IMR-90 (cell line): ENCODE measurements around the gene PCBP3. TPM values are rescaled to one million over a fixed set of nuclear protein-coding genes. Genes with fewer than 3 reads are reported as not detected.

Source experiments
- ATAC-seq: fragments of 200-7000 bp; cut with Tn5 transposase; 2 replicates; pipeline ENCODE4 v1.9.1; 2020; ENCODE audit warnings: low read depth, mild to moderate bottlenecking, moderate library complexity
- BruUV-seq: library from RNA; stranded (reverse); fragments of 400-500 nt; replicated peaks from 2 replicates; lab custom pipeline; 2021; lab: Mats Ljungman, UMichigan
- CTCF ChIA-PET: fragments of 300-600 bp; formaldehyde crosslinking; extraction: SDS; loops from one replicate; lab custom pipeline; 2021; ENCODE audit warnings: antibody characterized with exemption; lab: Yijun Ruan, JAX
- POLR2A ChIA-PET: fragments of 300-600 bp; sonication (Branson Sonifier 250); formaldehyde crosslinking; loops from one replicate; lab custom pipeline; 2022; ENCODE audit warnings: antibody characterized with exemption; ENCODE audit not compliant: unreplicated experiment; lab: Charles Lee
- DNase-seq: peaks from one replicate; pipeline ENCODE4 v3.0.0; 2013
- H2AFZ ChIP-seq: replicated peaks from 2 replicates; pipeline ENCODE3; 2013; ENCODE audit warnings: low read length, mild to moderate bottlenecking; ENCODE audit not compliant: poor library complexity
- H2AK5ac ChIP-seq: 2 replicates; pipeline ENCODE4 v1.6.1; 2013; ENCODE audit warnings: low read depth, low read length, inconsistent platforms
- H2AK9ac ChIP-seq: replicated peaks from 2 replicates; pipeline ENCODE3; 2013; ENCODE audit warnings: mild to moderate bottlenecking, low read depth, low read length, moderate library complexity; ENCODE audit not compliant: poor library complexity
- H2BK120ac ChIP-seq: 2 replicates; pipeline ENCODE4 v1.6.1; 2013; ENCODE audit warnings: low read depth, low read length, inconsistent platforms
- H2BK15ac ChIP-seq: 3 replicates; pipeline ENCODE4 v1.6.1; 2013; ENCODE audit warnings: low read depth, low read length, inconsistent platforms
- H2BK20ac ChIP-seq: 2 replicates; pipeline ENCODE4 v1.6.1; 2013; ENCODE audit warnings: low read depth, mild to moderate bottlenecking, inconsistent platforms, low read length, moderate library complexity
- H2BK5ac ChIP-seq: 2 replicates; pipeline ENCODE4 v1.6.1; 2013; ENCODE audit warnings: mild to moderate bottlenecking, low read depth, low read length, inconsistent platforms; ENCODE audit not compliant: poor library complexity, severe bottlenecking
- H3K14ac ChIP-seq: replicated peaks from 2 replicates; pipeline ENCODE4 v1.6.1; 2013; ENCODE audit warnings: low read depth, low read length, inconsistent platforms
- H3K18ac ChIP-seq: 2 replicates; pipeline ENCODE4 v1.6.1; 2013; ENCODE audit warnings: low read depth, low read length, control low read depth
- H3K23ac ChIP-seq: 2 replicates; pipeline ENCODE4 v1.6.1; 2013; ENCODE audit warnings: low read depth, low read length, inconsistent platforms
- H3K27ac ChIP-seq: 2 replicates; pipeline ENCODE4 v1.5.1; 2013; ENCODE audit warnings: mild to moderate bottlenecking, control low read depth, low read length; ENCODE audit not compliant: insufficient read depth
- H3K27me3 ChIP-seq: 2 replicates; pipeline ENCODE4 v1.6.1; 2013; ENCODE audit warnings: low read length; ENCODE audit not compliant: control insufficient read depth, insufficient read depth
- H3K36me3 ChIP-seq: 2 replicates; pipeline ENCODE4 v1.6.1; 2013; ENCODE audit warnings: low read length, mixed read lengths; ENCODE audit not compliant: control insufficient read depth, insufficient read depth
- H3K4ac ChIP-seq: 2 replicates; pipeline ENCODE4 v1.6.1; 2013; ENCODE audit warnings: low read depth, low read length, inconsistent platforms
- H3K4me1 ChIP-seq: 2 replicates; pipeline ENCODE4 v1.6.1; 2013; ENCODE audit warnings: low read length, mixed read lengths; ENCODE audit not compliant: control insufficient read depth, insufficient read depth
- H3K4me2 ChIP-seq: 2 replicates; pipeline ENCODE4 v1.6.1; 2013; ENCODE audit warnings: low read depth, mild to moderate bottlenecking, control low read depth, low read length, moderate library complexity
- H3K4me3 ChIP-seq: 2 replicates; pipeline ENCODE4 v1.5.1; 2013; ENCODE audit warnings: low read depth, mild to moderate bottlenecking, control low read depth, low read length, moderate library complexity; ENCODE audit not compliant: insufficient read depth
- H3K56ac ChIP-seq: 2 replicates; pipeline ENCODE4 v1.6.1; 2013; ENCODE audit warnings: low read length, inconsistent platforms; ENCODE audit not compliant: insufficient read depth; ENCODE audit errors: extremely low read depth
- H3K79me1 ChIP-seq, 2 experiments: 2 replicates each; pipeline ENCODE4 v1.6.1; 2013; ENCODE audit warnings: low read length in 2 of 2, inconsistent platforms in 1 of 2, low read depth in 1 of 2
- H3K9ac ChIP-seq: 2 replicates; pipeline ENCODE4 v1.6.1; 2013; ENCODE audit warnings: low read depth, low read length, control low read depth
- H3K9me1 ChIP-seq: 2 replicates; pipeline ENCODE4 v1.6.1; 2013; ENCODE audit warnings: low read length, inconsistent platforms; ENCODE audit not compliant: insufficient read depth
- H3K9me3 ChIP-seq: 2 replicates; pipeline ENCODE4 v1.6.1; 2013; ENCODE audit warnings: low read length; ENCODE audit not compliant: control insufficient read depth, insufficient read depth
- H4K20me1 ChIP-seq: 2 replicates; pipeline ENCODE4 v1.6.1; 2013; ENCODE audit warnings: low read length, inconsistent platforms; ENCODE audit not compliant: insufficient read depth
- H4K5ac ChIP-seq: 2 replicates; pipeline ENCODE4 v1.6.1; 2013; ENCODE audit warnings: mild to moderate bottlenecking, low read depth, low read length, control low read depth
- H4K8ac ChIP-seq, 2 experiments: 2 replicates each; pipeline ENCODE4 v1.6.1; 2013; ENCODE audit warnings: low read depth in 2 of 2, low read length in 2 of 2, control low read depth in 1 of 2, inconsistent platforms in 1 of 2
- H4K91ac ChIP-seq: 2 replicates; pipeline ENCODE4 v1.6.1; 2013; ENCODE audit warnings: low read depth, low read length, inconsistent platforms; ENCODE audit not compliant: insufficient read depth
- BHLHE40 ChIP-seq: fragments of 150-350 bp; IDR thresholded peaks from 2 replicates; pipeline ENCODE4 v1.6.1; 2016; ENCODE audit warnings: mild to moderate bottlenecking, low read depth, low read length
- CEBPB ChIP-seq: IDR thresholded peaks from 2 replicates; pipeline ENCODE4 v1.6.1; 2012; ENCODE audit warnings: low read depth, low read length, improper control_type of control experiment
- CHD1 ChIP-seq: IDR thresholded peaks from 2 replicates; pipeline ENCODE4 v1.6.1; 2012; ENCODE audit warnings: low read depth, low read length, improper control_type of control experiment
- CTCF ChIP-seq: conservative IDR thresholded peaks from 2 replicates; pipeline ENCODE4 v1.5.1; 2012; ENCODE audit warnings: mild to moderate bottlenecking, low read depth, low read length, improper control_type of control experiment
- ELK1 ChIP-seq: fragments of 150-350 bp; IDR thresholded peaks from 2 replicates; pipeline ENCODE4 v1.6.1; 2016; ENCODE audit warnings: low read depth, mild to moderate bottlenecking, low read length, moderate library complexity, borderline replicate concordance
- FOS ChIP-seq: fragments of 150-350 bp; IDR thresholded peaks from 2 replicates; pipeline ENCODE4 v1.6.1; 2016; ENCODE audit warnings: low read depth, low read length
- MXI1 ChIP-seq: IDR thresholded peaks from 2 replicates; pipeline ENCODE4 v1.6.1; 2012; ENCODE audit warnings: low read depth, mild to moderate bottlenecking, low read length, moderate library complexity, borderline replicate concordance
- NFE2L2 ChIP-seq: fragments of 150-350 bp; IDR thresholded peaks from 2 replicates; pipeline ENCODE4 v1.6.1; 2016; ENCODE audit warnings: low read depth, mild to moderate bottlenecking, low read length
- POLR2A ChIP-seq: IDR thresholded peaks from 2 replicates; pipeline ENCODE4 v1.6.1; 2012; ENCODE audit warnings: mild to moderate bottlenecking, low read depth, low read length
- RCOR1 ChIP-seq: IDR thresholded peaks from 2 replicates; pipeline ENCODE4 v1.6.1; 2012; ENCODE audit warnings: mild to moderate bottlenecking, low read length, improper control_type of control experiment; ENCODE audit not compliant: insufficient replicate concordance
- SMC3 ChIP-seq: fragments of 150-350 bp; IDR thresholded peaks from 2 replicates; pipeline ENCODE4 v1.6.1; 2016; ENCODE audit warnings: low read depth, mild to moderate bottlenecking, antibody characterized with exemption, low read length, moderate library complexity
- USF2 ChIP-seq: fragments of 150-350 bp; IDR thresholded peaks from 2 replicates; pipeline ENCODE4 v1.6.1; 2017; ENCODE audit warnings: mild to moderate bottlenecking, antibody characterized with exemption, low read length, low read depth
- WGBS, 2 experiments: methylation state at CpG; one replicate each; pipeline versions ENCODE4 v1.1.5 to v1.1.7; 2013; ENCODE audit warnings: missing lambda C conversion rate in 2 of 2; ENCODE audit not compliant: insufficient read length in 1 of 2; ENCODE audit errors: extremely low coverage in 2 of 2; 5-methylcytosine and 5-hydroxymethylcytosine counted together
- dilution Hi-C: fragments of 300-500 bp; cut with HindIII; formaldehyde crosslinking; loops from one replicate; pipeline ENCODE4 v1.14.3; 2018; ENCODE audit warnings: low sequenced_read_pairs; ENCODE audit not compliant: unreplicated experiment
- in situ Hi-C: fragments of 300-500 bp; cut with MboI; formaldehyde crosslinking; loops from 3 replicates; pipeline ENCODE4 v1.14.3; 2019; ENCODE audit warnings: low sequenced_read_pairs, inconsistent platforms, mixed read lengths
- intact Hi-C: fragments of 100-400 bp; cut with micrococcal nuclease; formaldehyde crosslinking; loops from 2 replicates; pipeline ENCODE4 v1.10.0; 2022
- polyA plus RNA-seq, 3 experiments: library from polyadenylated mRNA; depleted of rRNA; stranded (reverse); fragments of >200 nt; gene quantifications; 2 replicates each; pipeline ENCODE4 v1.2.3, GENCODE V29; 2012; ENCODE audit warnings: low replicate concordance in 1 of 3
- total RNA-seq: library from RNA; depleted of rRNA; stranded (reverse); fragments of >200 nt; gene quantifications from 2 replicates; pipeline ENCODE4 v1.2.3, GENCODE V29; 2012

The PCBP3 gene
- total and polyA plus RNA-seq, 2 of the 4 experiments (the other 2 are of a cell fraction): 2.9 to 3.9 TPM

- H3K23ac ChIP-seq: no peak overlapping the region
- H3K9ac ChIP-seq: no peak overlapping the region
- CTCF ChIA-PET: interaction anchor here (0.8 kb wide), 1 partner anchor 39 kb away, joined by 3 read pairs; no protein-coding TSS in a partner anchor
- peaks cover 9% of the 10 kb centered on the region for H3K9me1 ChIP-seq
- no peak for DNase-seq
- no peak for ATAC-seq
- in situ Hi-C loops (no loop called here), intact Hi-C loops (loop anchor here (5.0 kb wide), 1 partner anchor 303 kb away; no protein-coding TSS in a partner anchor), dilution Hi-C loops (no loop called here)
- H3K56ac ChIP-seq: no peak overlapping the region
- no peak overlapping the region for H3K4me2 ChIP-seq
- BruUV-seq: no TSS peak
- H3K18ac ChIP-seq: no peak overlapping the region
- H4K20me1 ChIP-seq: peaks cover 6% of the 10 kb centered on the region; the same call in 1 of the 2 replicates
- H4K5ac ChIP-seq: no peak overlapping the region
- no peak overlapping the region for H2AK9ac ChIP-seq
- 84% methylated on average over 3 of the region's 17 CpGs; no CpG with 5 or more reads in 1 of the 2 experiments for WGBS, 2 experiments
- no peak overlapping the region for H2BK5ac ChIP-seq
- H3K79me1 ChIP-seq: no peaks in the 10 kb centered on the region
- no peak overlapping the region for H2BK15ac ChIP-seq
- no peak overlapping the region for H2BK20ac ChIP-seq
- H3K36me3 ChIP-seq: no peaks in the 10 kb centered on the region
- H2BK120ac ChIP-seq: no peak overlapping the region
- H3K9me3 ChIP-seq: peaks cover 4% of the 10 kb centered on the region; the same call in 1 of the 2 replicates
- H4K91ac ChIP-seq: no peak overlapping the region
- no peaks in the 10 kb centered on the region for H3K4me1 ChIP-seq
- no peak overlapping the region for H2AFZ ChIP-seq
- no peak overlapping the region for H3K14ac ChIP-seq
- no peak overlapping the region for H4K8ac ChIP-seq
- peaks cover 51% of the 10 kb centered on the region for H3K27me3 ChIP-seq
- H3K27ac ChIP-seq: no peak overlapping the region
- H3K4me3 ChIP-seq: no peak overlapping the region
- POLR2A ChIA-PET: no interaction called here
- no peak overlapping the region for H3K4ac ChIP-seq
- TF ChIP-seq NFE2L2 (no peak), MXI1 (no peak), FOS (no peak), CEBPB (no peak), ELK1 (no peak), CHD1 (no peak), RCOR1 (no peak), SMC3 (no peak), CTCF (no peak), POLR2A (no peak), USF2 (no peak), BHLHE40 (no peak)
- H2AK5ac ChIP-seq: no peak overlapping the region
These were observed 48.6 kb upstream of the PCBP3 start for GRCh38 chr21:45594721-45595489.
